GM12892 (cell line): ENCODE results near the gene OR4D6.

Experiments used
- POLR2AphosphoS5 ChIP-seq: IDR thresholded peaks from 2 replicates; pipeline ENCODE4 v1.6.1; 2011; ENCODE audit warnings: low read depth, low read length, control low read depth
- TAF1 ChIP-seq: IDR thresholded peaks from 2 replicates; pipeline ENCODE4 v1.6.1; 2011; ENCODE audit warnings: low read depth, mild to moderate bottlenecking, control low read depth, low read length, borderline replicate concordance

DNA sequence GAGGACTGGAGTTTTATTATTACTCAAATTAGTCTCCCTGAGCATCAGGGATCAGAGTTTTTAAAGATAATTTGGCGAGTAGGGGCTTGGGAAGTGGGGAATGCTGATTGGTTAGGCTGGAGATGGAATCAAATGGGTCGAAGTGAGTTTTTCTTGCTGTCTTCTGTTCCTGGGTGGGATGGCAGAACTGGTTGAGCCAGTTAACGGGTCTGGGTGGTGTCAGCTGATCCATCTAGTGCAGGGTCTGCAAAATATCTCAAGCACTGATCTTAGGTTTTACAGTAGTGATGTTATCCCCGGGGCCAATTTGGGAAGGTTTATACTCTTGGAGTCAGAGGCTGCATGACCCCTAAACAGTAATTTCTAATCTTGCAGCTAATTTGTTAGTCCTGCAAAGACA is 31.6 kb upstream of the OR4D6 start:
- TF ChIP-seq POLR2AphosphoS5: no peak
- TF ChIP-seq TAF1: no peak
